TTC549 (cell line): ENCODE measurements around the gene CBLC.

Source experiments
- FAIRE-seq: peaks from 2 replicates; lab custom pipeline; 2012; peaks lifted over from hg19 to GRCh38; lab: Jason Lieb, UNC

Gene CBLC

GRCh38 chr19:44777715-44778347 is at the start of gene CBLC:
CBLC (plus strand) TSS chr19:44777890; CDS start chr19:44777932, 42 bp downstream.
- FAIRE-seq: no peak

DNA sequence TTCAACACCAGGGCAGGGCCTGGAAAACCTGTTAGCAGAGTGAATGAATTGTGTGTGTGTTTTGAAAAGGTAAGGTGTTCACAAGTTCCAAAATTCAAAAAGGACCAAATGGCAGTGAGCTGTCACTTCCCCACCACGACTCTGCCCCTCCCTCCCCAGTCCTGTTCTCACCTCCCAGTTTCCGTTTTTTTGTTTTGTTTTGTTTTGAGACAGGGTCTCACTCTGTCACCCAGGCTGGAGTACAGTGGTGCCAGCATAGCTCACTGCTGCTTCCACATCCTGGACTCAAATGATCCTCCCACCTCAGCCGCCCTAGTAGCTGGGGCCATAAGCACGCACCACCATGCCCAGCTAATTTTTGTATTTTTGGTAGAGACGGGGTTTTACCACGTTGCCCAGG is 49.5 kb upstream of the CBLC start:
- FAIRE-seq: no peak

- FAIRE-seq: no peak
Observed at GRCh38 chr19:44729516-44730033, 48.1 kb upstream of the CBLC start.

DNA sequence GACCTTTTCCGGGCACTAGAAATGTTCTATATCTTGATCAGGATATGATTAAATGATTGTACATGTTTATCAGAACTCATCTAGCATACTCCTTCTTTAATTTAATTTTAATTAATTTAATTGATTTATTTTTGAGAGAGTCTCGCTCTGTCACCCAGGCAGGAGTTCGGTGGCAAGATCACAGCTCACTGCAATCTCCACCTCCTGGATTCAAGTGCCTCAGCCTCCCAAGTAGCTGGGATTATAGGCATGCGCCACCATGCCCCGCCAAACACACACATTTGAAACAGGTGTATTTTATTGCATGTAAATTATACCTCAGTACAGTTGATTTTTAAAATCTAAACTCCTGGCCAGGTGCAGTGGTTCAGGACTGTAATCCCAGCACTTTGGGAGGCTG is 46.6 kb upstream of the CBLC start:
- no peak for FAIRE-seq

DNA sequence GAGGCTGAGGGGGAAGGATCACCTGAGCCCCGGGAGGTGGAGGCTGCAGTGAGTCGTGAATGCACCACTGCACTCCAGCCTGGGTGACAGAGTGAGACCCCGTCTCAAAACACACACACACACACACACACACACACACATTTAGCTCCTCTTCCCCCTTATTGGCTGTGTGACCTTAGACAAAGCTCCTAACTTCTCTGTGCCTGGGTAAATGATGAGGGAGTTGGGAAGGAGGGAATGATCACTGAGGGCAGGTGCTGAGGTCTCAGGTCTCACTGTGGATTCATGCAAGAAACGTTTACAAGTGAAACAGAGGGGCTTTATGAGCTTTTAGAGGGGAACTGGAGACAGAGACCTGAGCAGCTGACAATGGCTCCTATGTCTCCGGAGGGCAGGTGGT is 46.1 kb upstream of the CBLC start:
- no peak for FAIRE-seq

DNA sequence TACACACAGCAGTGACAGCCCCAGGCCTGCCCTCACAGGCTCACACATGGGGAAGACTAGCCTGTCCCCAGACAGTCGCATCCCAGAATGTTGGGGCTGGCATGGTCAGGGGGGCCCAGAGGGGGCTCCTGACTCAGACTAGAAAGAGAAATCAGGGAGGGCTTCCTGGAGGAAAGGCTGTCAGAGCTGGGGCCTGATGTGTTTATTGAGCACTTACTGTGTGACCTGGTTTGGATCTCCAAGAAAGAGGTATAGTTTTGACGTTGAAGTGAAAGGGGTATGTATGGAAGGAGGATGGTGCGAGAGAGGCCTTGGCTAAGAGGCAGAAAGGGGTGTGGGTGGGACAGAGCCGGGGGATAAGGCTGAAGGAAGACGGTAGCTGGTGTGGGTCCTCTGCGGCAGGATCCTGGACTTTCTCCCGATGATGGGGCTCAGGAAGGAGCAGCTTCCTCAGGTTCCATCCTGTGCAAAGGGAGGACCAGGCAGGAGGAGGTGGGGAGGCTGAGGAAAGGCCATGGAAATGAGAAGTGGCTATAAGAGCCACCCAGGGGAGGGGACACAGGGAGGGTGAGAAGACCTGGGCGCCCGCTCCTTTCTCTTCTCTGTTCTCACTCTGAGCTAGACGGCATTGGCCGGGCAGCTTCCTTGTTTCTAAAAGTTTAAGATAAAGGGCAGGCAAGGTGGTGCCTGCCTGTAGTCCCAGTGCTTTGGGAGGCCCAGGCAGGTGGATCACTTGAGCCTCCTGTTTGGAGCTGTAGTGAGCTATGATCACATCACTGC is 45.3 kb upstream of the CBLC start:
- FAIRE-seq: no peak

DNA sequence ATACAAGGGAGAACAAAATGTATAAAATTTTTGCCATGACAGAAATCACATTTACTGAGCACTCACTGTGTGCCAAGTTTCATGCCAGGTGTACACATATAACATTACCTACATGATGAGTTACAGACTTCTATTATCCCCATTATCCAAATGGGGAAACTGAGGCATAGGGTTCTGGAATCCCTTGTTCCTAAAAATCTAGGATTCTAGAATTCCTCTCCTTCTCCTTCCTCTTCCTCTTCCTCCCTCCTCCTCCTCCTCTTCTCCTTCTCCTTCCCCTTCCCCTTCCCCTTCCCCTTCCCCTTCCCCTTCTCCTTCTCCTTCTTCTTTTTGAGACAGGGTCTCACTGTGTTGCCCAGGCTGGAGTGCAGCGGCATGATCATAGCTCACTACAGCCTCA is 43.3 kb upstream of the CBLC start:
- FAIRE-seq: no peak

GRCh38 chr19:44735011-44735410 is 42.7 kb upstream of the CBLC start:
- no peak for FAIRE-seq

DNA sequence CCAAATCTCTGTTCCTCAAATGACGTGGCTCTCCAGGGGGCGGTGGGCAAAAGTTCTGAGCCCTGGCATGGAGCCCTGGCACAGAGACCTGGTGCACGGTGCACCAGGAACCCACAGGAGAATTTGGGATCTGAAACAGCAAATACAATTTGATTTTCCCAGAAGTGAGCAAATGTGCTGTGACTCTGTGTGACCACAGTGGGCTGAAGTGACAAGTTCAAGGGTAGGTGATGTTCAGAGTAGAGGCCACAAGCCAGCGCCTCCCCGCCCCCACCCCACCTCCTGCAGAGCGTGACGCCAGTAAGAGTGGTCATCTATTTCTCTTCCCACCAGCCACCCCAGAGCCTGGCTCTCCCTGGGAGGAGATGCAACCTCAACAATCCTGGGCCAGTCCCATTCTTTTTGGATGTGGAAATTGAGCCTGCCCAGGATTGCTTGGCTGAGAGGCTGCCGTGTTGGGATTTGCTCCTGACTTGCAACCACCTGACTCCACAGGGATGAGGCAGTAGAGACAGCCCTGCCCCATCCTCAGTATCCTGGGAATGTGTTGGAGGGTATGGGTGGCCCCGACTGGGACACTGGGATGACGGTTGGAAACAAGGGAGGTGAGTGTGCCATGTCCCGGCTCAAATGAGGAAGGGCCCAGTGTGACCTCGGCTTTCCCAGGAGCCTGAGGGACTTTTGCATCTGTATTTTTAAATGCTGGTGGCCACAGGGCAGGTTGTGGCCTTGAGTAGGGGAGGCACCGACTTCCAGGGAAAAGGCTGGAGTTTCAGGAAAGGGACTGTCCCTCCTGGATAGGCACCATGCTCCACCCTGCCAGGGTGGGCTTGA is 40.2 kb upstream of the CBLC start:
- FAIRE-seq: no peak

DNA sequence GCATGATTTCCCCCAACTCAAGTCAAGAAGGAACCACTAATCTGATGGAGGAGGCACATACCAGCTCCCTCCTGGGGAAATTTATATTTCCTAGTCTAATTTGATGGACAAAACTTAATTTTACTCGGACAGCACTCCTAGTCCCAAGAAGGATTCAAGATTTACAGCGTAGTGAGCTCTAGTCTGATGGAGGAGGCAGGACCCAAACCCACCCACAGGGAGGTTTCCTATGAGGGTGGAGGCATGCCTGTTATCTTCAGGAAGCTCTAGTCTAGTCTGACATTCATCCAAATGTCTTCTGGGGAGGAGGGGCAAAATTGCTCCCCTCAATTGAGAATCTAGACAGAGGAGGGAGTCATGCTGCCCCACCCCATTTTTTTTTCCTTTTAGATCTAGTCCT is 39.6 kb upstream of the CBLC start:
- FAIRE-seq: no peak

DNA sequence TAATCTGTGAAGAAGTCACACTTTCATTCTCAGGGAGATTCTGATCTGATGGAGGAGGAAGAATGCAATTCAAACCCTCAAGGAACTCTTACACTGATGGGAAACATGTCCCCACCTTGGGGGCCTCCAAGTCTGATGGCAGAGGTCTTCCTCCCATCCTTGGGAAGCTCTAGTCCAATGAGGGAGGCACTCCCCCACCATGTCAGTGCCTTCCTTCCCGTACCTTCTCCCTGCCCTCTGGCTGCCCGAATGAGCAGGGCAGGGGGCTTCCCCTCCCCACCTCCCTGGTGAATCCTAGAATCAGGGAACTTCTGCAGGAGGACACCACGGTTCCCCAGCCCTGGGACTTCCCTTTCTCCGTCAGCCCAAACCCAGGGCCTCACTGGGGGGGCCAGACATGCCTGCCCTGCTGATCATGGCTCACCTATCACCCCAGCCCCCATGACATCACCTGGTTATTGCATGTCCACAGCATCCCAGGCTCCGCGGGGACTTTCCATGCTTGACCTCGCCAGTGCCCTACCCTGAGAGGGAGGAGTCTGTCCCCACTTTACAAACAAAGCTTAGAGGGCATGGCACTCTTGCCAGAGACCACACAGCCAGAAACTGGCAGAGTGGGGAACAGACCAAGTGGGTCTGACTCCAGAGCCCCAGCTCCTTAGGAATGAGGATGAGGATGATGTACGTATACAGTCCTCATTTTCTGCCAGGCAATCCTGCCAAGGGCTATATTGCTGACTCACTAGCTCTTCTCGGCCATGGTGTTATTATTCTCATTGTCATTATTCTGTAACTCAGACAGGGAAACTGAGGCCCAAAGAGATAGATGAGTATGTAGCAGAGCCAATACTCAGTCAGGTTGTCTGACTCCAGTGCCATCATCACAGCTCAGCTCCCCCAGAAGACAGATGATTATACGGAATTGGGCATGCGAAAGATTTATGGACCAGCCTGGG is 38.8 kb upstream of the CBLC start:
- no peak for FAIRE-seq

DNA sequence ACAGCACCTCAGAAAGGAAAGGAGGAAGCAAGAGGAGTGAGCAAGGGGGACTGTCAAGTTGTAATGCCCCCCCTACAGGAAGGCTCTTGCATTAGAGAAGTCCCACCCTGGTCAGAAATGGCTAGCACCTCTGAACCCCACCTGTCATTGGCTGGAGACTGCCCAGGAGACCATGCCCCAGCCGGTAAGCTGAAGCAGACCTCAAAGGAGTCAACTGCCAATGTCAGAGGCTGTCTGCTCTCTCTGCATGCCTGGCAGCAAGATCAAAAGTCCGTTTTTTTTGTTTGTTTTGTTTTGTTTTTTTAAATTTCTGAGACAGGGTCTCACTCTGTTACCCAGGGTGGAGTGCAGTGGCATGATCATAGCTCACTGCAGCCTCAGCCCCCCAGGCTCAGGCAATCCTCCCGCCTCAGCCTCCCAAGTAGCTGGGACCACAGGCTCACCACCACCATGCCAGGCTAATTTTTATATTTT is 37.3 kb upstream of the CBLC start:
- no peak for FAIRE-seq

GRCh38 chr19:44741258-44741731 is 36.4 kb upstream of the CBLC start:
- FAIRE-seq: no peak

DNA sequence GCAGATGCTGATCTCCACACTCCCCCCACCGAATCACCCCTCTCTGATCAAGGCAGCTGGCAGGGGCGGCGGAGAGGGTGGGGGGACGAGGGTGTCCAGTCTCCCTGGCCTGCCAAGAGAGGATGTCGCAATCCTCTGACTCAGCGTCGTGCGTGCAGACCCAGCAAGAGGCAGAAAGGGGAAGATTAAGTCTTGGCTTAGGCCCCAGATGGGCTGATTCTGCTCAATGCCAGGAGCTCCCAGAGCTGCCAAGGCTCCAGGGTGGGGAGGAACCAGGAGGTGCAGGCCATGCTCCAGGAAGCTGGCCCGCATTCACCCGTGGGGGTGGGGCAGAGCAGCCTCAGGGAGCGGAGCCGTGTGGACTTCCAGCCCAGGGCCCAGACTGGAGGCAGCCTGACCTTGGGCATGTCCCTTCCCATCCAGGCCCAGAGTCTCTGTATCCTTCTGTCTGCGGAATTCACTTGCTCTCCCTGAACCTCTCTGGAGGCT is 35.8 kb upstream of the CBLC start:
- FAIRE-seq: no peak

DNA sequence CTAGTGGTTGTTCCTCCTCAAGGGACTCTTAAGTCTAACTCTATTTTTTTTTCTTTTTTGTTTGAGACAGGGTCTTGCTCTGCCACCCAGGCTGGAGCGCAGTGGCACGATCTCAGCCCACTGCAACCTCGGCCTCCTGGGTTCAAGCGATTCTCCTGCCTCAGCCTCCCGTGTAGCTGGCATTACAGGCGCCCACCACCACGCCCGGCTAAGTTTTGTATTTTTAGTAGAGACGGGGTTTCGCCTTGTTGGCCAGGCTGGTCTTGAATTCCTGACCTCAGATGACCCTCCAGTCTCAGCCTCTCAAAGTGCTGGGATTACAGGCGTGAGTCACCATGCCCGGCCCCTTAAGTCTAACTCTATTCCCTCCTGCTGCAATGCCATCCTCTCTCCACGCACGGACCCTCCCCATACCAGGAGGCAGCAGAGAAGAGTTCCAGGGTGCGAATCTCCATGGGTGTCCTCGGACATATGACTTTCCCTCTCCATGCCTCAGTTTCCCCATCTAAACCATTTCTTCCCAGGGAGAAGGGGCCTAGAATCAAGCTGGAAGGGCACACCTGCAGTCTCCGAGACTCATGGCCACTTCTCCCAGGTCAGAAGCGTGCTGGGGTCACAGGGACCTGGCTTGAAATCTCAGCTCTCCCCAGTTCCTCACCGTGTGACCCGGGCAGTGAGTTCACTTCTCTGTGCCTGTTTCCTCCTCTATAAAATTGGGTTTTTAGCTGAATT is 35.2 kb upstream of the CBLC start:
- FAIRE-seq: no peak

DNA sequence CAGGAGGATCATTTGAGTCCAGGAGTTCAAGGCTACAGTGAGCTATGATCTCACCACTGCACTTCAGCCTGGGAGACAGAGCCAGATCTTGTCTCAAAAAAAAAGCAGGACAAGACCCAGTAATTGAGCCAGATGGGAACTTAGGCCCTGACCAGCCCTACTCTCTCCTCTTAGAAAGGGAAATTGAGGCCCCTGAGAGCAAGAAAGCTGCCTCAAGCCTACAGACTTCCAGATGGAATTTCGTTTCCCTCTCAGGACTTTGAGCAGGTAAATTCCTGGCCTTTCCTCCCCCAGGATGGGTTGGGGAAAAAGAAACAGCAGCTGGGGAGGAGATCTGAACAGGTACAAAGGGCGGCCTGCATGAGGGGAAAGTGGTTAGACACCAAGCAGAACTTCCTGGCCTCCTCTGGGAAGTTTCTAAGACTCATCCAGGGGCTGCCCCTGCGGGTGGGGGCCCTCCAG is 32.8 kb upstream of the CBLC start:
- no peak for FAIRE-seq

GRCh38 chr19:44745341-44745831 is 32.3 kb upstream of the CBLC start:
- no peak for FAIRE-seq

- FAIRE-seq: no peak
Observed at GRCh38 chr19:44745887-44746600, 31.6 kb upstream of the CBLC start.

- no peak for FAIRE-seq
Observed at GRCh38 chr19:44746616-44746945, 31.1 kb upstream of the CBLC start.
